Stimulated activated CD8-positive, alpha-beta memory T cell treated with anti-CD3 and anti-CD28 coated beads, Interleukin-12 subunit alpha, Interleukin-12 subunit beta, amount 100 ng/mL, for 24 hours (primary cell): ENCODE results near the gene MANBA.
"Not testable (repeated sequence)": the region's sequence is repeated elsewhere in the genome, so short reads cannot be mapped to it uniquely, and the experiment has no call there.

Experiments
- DNase-seq: peaks from one replicate; pipeline ENCODE4 v3.0.0-alpha.2; 2020; ENCODE audit errors: extremely low read depth

The MANBA gene

DNA sequence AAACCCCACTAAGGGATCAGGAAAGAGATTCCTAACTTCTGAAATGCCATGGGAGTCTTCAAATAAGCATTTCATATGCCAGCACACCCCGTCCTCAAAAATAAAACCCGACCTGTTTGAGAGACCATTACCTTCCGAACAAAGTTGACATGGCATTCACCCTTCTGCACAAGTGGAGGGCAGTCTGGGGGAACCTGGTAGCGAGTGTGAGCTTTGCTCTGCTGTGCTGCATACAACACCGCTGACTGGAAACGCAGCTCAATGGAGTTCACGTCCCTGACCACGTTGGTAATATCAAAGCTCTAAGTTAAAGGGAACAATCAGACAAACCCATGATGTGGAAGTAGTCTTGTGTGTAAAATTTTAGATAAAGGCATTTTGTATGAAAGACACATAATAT is 38.0 kb downstream of the MANBA start:
- no peak for DNase-seq

DNA sequence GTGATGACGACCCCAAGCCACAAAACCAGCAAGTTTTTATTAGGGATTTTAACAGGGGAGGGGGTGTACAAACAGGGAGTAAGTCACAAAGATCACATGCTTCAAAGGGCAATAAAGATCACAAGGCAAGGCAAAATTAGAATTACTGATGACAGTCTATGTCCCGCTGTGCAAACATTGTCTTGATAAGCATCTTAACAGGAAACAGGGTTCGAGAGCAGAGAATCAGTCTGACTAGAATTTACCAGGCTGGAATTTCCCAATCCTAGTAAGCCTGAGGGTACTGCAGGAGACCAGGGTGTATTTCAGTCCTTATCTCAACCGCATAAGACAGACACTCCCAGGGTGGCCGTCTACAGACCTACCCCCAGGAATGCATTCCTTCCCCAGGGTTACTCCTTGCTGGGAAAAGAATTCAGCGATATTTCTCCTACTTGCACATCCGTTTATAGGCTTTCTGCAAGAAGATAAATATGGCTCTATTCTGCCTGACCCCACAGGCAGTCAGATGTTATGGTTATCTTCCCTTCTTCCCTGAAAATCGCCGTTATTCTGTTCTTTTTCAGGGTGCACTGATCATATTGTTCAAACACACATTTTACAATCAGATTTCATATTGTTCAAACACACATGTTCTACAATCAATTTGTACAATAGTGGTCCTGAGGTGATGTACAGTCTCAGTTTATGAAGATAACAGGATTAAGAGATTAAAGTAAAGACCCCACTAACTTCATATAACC is 41.8 kb downstream of the MANBA start:
- not testable (repeated sequence) for DNase-seq

DNA sequence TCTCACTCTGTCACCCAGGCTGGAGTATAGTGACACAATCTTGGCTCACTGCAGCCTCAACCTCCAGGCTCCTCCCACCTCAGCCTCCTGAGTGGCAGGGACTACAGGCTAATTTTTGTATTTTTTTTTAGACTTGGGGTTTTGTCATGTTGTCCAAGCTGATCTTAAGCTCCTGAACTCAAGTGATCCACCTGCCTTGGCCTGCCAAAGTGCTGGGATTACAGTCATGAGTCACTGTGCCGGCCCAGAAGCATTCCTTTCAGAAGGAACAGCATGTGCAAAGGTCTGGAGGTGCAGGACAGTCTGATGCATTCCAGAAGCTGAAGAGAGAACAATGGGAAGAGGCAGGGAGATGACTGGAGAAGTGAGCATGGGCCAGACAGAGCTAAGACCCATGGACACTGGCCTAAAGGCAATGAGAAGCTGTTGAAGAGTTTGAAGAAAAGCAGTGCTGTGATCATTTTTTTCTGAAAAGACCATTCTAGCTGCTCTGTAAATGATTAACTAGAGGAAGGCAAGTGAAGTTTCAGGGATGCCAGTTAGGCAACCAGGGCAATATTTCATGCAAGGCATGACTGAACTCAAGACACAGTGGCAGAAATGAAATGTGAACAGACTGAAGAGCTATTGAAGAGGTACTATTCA is 43.2 kb downstream of the MANBA start:
- DNase-seq = no peak

DNA sequence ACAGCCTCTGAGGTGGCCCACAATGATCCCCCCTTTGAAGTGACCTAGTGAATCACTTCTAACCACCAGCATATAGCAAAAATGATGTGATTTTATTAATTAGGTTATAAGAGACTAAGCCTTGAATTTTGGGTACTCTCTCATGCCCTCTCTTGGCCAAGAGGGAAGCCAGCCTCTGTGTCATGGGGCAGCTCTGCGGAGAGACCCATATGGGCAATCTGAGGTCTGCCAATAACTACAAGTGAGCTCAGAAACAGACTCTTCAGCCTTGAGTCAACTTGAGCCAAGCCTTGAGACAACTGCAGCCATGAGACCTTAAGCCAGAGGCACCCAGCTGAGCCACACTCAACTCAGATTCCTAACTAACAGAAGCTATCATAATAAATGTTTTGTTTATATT is 45.7 kb downstream of the MANBA start:
- DNase-seq = no peak

DNA sequence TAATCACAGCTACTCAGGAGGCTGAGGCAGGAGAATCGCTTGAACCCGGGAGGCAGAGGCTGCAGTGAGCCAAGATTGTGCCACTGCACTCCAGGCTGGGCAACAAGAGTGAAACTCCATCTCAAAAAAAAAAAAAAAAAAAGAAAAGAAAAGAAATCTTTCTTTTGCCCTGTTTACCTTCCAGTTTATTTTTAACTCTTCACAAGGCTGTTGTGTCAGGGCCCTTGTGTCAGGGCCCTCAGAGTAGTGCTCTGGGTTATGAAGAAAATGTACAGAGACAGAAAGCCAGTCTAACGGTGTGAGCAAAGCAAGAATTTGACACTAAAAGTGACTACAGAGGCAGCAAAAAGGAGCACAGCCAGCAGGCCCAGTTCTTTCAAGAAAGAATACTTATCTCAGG is 47.0 kb downstream of the MANBA start:
- not testable (repeated sequence) for DNase-seq

DNA sequence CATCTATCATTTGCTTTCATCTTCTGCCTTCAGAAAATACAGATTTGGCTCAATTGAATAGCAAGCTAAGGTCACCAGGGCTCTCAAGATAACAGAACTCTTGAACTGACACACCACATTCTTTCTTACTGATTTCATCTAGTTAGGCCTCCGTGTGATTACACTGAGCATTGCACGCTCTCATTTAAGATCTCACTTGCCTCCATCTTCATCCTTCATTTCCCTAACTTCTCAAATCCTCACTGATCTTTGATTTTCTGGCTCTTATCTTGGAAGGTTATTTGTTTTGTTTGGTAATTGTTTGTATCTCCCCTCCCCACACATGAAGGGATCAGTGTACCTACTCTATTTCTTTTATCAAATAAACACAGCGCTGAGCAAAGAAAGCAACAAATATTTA is 47.7 kb downstream of the MANBA start:
- no peak for DNase-seq

DNA sequence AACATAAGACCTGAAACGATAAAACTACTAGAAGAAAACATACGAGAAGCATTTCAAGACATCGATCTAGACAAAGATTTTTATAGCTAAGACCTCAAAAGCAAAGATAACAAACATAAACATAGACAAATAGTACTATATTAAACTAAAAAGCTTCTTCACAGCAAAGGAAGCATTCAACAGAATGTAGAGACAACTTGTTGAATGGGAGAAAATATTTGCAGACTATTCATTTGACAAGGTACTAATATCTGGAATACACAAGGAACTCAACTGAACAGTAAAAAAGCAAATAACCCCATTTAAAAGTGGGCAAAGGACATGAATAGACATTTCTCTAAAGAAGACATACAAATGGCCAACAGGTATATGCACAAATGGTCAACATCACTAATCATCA is 49.8 kb downstream of the MANBA start:
- DNase-seq = no peak

DNA sequence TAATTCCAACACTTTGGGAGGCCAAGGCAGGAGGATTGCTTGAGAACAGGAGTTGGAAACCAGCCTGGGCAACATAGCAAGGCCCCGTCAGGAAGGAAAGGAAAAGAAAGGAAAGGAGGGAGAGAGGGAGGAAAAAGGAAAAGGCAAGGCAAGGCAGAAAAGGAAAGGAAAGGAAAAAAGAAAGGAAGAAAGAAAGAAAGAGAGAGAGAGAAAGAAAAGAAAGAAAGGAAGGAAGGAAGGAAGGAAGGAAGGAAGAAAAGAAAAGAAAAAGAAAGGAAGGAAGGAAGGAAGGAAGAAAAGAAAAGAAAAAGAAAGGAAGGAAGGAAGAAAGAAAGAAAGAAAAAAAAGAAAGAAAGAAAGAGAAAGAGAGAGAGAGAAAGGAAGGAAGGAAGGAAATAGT is 51.7 kb downstream of the MANBA start:
- DNase-seq = not testable (repeated sequence)

DNA sequence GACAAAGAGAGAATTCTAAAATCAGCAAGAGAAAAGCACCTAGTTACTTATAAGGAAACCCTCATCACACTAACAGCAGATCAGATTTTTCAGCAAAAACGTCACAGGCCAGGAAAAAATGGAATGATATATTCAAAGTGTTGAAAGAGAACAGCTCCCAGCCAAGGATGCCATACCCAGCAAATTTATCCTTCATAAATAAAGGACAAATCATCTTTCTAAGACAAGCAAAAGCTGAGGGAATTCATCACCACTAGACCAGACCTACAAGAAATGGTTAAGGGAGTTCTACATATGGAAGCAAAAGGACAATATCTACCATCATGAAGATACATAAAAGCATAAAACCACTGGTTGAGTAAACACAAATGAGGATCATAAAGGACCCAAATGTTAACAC is 53.6 kb downstream of the MANBA start:
- no peak for DNase-seq

DNA sequence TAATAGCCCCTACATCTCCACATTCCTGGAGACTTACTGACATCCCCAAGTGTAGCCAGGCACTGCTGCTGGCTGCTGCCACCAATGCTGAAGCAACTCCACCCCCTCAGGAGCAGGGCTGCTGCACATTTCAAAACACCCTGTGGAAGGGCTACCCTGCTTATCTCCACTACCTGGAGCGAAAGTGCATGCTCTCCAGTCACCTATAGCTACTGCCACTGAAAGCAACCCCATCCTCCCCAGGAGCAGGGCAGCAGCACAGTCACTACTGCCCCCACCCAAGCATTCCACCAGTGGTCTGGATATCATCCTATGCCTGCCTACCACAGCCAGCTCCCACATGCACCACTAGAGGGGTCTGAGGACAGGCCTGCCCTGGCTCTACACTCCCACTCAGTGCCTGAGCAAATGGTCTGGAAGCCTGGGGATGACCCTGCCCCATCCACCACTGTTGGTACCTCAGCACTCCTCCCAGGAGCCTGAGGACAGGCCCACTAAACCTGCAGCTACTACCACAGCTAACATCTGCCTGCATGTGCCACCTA is 55.3 kb downstream of the MANBA start:
- DNase-seq = no peak

DNA sequence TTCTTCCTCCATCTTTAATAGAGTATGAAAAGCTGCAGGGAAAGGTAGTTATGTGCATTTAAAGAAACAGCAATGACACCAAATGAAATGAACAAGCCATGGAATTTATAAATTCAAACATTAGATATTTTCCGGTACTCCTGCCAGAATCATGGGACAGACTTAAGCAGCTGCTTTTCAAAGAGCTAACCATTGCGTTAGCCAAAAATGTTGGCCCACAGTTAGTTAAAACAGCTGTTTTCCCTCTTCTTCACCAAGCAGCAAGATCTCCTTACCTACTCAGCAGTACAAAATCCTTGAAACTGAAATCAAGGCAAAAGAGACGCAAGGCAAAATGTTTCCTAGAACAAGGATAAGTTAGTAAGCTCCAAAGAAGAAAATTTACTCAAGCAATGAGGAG is 64.0 kb downstream of the MANBA start:
- DNase-seq = no peak

DNA sequence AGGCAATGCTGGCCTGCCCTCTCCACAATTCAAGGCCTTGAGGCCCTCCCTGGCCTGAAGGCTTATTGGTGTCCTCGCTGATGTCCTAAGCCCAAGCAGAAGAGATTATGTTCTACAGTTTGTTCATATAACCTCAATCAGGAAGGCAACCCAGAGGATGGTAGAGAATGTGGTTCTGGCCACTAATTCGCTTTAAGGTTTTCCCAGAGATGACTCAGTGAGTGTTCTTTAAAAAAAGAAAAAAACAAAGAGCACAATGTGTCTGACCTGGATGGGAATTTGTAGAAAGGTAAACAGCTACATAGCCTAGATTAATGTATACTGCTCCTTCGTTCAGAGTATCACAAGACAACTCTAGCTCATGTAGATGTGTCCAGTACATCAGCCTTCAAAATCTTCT is 66.0 kb downstream of the MANBA start:
- no peak for DNase-seq

DNA sequence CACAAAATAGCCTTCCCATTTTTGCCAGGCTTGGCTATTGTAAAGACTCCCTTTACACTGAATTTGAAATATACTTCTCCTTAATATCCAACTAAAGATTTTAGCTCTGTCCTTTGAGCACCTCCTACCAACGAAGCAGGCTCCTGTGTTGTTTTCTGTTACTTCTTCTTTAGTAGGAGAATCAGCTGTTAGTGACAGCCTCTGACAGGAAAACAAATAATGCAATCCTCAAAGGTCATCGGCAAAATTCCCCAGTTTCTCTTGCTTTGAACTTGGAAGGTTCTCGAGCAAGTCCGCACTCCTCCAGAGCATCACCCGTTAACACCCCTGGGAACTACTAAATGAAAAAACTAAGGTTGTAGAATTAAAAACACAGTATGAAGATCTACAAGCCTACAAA is 66.9 kb downstream of the MANBA start:
- DNase-seq = no peak

DNA sequence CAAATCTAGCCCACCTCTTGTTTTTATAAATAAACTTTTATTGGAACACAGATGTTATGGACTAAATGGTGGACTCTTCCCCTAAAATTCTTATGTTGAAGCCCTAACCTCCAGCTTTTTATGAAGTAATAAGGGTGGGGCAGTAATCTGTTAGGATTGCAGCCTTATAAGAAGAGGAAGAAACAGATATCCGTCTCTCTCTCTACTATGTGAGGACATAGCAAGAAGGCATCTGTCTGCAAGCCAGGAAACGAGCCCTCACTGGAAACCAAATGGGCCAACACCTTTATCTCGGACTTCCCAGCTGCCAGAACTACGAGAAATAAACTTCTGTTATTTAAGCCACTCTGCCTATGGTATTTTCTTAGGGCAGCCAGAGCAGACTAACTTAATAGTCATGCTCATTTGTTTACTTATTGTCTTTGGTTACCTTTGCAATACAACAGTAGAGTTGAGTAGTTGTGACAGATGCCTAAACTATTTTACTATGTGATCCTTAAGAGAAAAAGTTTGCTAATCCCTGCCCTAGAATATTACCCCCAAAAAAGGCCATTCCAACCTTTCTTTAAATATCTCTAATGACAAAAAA is 67.4 kb downstream of the MANBA start:
- no peak for DNase-seq

DNA sequence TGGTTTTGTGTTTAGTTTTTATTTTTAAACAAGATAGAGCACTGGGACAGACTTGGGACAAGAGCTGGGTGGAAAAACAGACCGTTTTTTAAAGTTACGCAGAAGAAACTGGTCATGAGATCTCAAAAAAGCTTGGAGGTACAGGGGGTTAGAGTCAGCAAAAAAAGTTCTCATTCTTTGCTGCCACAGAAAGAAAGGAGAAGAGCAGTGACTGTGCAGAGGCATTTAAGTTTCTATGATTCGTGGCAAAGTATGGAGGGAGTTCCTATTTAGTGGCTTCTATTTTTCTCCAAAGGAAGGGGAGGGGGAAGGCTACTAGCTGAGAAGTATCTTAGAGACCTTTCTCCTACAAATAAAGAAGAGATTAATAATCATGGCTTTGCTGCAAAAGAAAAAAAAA is 68.3 kb downstream of the MANBA start:
- no peak for DNase-seq

DNA sequence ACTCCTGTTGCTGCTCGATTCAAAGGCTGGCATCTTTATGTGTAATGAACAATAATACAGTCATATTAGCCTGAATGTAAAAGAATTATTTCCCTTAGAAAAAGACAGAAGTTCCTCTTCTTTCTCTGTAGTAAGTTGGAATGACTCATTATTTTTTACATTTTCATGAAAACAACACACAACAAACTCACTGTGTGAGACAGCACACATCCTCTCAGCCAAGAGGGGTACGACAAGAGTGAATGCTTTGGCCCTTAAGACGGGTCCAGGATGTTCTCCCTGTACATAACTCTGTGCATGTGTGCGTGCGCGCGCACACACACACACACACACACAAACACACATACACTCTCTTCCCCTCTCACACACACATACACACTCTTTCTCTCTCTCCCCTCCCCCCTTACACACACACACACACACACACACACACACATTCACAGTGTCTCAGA is 72.8 kb downstream of the MANBA start:
- no peak for DNase-seq

DNA sequence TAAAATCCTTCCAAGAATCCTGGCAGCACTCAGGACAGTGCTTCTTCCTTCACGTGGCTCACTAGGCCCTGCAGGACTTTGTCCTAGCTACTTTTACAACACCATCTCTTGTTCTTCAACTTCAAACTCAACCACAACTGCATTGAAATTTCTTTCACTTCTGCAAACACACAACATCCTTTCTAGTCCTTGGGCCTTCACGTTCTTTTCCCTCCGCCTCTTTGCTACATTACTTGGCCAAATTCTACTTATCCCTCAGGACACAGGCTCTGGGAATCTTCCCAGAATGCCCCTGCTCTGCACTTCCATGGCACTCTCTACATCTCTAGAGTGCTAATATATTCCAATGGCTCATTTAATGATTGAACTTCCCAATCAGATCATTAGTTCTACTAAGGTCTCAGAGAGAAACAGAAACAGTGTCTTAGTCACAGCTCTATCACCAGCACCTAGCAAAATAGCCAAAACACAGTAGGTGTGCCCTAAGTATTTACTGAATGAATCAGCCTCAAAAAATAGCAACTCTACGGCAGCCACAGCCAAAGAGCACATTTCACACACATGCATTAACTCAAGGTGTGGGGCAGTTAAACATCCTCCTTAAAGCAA is 73.3 kb downstream of the MANBA start:
- no peak for DNase-seq

DNA sequence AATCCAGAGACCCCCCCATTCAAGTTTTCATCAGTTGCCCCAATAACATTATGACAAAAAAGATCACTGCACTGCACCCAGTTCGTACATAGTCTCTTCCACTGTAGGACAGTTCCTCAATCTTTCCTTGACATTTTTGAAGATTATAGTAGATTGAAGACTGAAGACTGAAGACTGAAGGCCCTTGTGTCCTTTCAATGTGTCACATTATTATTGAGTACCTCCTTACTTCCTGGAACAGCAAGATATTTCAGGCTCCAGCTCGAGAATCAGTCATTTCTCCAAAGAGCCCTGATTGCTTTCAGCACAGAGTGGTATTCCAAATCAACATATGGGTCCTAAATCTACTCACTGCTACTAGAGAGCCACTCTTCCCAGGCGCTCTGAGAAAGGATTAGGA is 75.0 kb downstream of the MANBA start:
- DNase-seq = no peak

DNA sequence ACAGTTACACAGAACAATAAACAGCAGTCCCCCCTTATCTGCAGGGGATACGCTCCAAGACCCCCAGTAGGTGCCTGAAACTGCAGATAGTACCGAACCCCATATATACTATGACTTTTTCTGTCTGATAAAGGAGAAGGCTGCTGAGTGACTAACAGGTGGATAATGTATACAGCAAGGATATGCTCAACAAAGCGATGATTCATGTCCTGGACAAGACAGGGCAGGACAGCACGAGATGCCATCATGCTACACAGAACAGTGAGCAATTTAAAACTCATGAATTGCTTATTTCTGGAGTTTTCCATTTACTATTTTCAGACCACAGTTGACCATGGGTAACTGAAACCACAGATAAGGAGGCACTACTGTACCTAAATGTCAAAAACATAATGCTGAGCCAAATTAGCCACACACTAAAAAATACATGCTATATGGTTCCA is 76.1 kb downstream of the MANBA start:
- no peak for DNase-seq

DNA sequence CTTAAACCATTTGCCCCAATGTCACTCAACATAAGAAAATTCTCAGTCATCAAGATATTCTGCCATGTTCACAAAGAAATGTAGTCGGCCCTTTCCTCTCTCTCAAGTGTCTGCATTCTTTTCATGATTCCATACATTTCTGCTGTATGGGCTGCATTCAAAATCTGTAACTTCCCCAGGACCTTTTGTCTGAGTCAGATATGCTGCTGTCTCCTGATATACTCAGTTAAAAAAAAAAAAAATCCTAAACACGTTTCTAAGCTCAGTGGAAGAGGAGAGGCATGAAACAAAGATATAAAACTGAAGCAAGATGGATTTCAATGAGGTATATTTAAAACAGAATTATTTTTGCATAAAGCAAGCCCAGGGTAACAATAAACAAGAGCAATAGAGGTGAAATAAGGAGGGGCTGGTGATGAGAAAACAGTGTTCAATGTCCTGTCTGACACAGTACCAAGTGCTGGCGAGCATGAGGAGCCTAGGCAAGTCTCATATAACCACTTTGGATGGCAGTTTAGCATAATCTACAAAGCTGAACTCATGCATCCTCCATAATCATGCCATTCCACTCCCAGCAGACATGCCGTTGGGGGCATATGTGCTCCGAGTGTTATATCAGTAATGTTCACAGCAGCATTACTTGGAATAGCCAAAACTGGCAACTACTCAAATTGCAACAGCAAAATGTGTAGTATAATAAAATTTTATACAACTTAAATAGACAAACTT is 76.7 kb downstream of the MANBA start:
- DNase-seq = no peak

DNA sequence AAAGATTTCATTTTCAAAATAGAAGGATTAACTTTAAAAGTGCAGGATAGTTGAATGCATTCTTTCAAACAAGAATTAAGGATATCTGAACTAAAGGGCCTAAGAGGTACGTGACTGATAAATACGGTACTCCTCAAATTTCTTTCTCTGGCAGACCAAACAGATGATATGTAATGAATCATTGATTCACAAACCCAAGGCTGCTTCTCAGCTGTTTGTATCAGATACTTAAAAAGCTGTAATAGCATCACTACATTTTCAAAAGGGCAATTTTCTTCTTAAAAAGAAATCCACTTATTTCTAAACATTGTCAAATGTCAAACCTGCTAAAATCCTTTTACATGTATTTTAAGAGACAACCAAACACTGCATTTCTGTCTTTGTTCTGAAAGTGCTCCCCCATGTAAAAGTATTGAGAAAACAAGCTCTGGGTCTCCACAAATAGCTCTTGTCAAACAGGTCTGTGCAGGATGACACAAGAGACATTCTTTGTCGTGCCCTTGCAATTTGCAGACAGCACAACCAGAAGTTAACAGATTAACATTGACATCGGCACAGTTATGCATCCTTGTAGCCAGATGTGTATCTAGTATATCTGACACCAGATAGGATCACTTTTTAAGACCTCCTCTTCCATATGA is 82.0 kb downstream of the MANBA start:
- DNase-seq = no peak
